HG03442 (cell line): ENCODE measurements around the gene GPR27.

Source experiments
- ATAC-seq: cut with Tn5 transposase; IDR thresholded peaks from one replicate; pipeline ENCODE4 v1.9.1; 2021; ENCODE audit warnings: mild to moderate bottlenecking, moderate library complexity; ENCODE audit not compliant: unreplicated experiment

Gene GPR27

GRCh38 chr3:71728632-71729342 lies 24.9 kb upstream of the GPR27 start:
- ATAC-seq: no peak

DNA sequence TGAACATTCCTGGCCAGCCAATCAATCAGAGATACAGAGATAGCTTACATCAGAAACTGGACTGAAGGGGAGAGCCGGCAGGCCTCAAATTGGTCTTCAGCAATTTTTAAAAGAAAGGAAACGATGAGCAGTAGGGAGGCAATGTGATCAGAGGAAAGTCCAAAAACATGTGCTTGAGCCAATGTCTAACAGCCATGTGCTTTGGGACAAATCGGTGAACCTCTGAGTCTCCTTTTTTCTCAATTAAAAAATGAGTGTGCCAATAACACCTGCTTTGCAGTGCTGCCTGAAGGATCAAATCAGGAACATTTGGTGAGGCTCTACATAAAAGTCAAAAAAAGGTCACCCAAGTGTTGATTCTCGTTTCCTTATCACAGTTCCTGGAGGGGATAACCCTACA lies 21.0 kb upstream of the GPR27 start:
- ATAC-seq: no peak

GRCh38 chr3:71733319-71733718 lies 20.3 kb upstream of the GPR27 start:
- ATAC-seq: no peak

- no peak for ATAC-seq
Measured at GRCh38 chr3:71734881-71735280, 18.8 kb upstream of the GPR27 start.

DNA sequence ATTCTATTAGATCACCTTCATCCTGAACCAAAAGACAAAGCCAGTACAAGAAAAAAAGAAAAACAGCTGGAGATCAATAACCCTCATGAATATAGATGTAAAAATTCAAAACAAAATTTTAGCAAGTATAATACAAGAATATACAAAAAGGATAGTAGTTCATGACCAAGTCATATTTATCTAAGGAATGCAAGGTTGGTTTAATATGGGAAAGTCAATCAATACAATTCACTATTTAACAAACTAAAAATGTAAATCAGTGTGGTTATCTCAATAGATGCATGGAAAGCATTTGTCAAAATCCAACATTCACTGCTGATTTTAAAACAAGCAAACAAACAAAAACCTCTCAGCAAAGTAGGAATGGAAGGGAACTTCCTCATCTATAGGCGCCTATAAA lies 11.0 kb upstream of the GPR27 start:
- ATAC-seq: no peak

DNA sequence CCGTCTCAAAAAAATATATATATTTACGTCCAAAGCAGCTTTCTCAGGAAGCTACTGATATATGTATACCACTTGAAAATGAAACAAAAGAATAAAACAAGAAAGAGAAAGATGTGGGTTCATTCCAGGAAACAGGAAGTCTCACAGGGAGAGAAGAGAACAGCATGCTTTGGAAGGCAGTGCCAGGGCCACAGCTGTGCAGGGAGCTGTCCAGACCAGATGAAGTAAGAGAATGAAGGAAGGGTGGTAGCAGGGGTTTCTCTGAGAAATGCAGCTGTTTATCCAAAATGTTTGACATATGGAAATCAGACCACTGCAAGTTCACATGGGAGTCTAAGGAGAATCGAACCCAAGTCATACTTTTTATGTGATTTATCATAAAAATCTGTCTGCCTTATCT lies 8.9 kb upstream of the GPR27 start:
- no peak for ATAC-seq

GRCh38 chr3:71751602-71752001 lies 2.1 kb upstream of the GPR27 start:
- no peak for ATAC-seq

- no peak for ATAC-seq
Measured at GRCh38 chr3:71752831-71753700, 589 bp upstream of the GPR27 start.

DNA sequence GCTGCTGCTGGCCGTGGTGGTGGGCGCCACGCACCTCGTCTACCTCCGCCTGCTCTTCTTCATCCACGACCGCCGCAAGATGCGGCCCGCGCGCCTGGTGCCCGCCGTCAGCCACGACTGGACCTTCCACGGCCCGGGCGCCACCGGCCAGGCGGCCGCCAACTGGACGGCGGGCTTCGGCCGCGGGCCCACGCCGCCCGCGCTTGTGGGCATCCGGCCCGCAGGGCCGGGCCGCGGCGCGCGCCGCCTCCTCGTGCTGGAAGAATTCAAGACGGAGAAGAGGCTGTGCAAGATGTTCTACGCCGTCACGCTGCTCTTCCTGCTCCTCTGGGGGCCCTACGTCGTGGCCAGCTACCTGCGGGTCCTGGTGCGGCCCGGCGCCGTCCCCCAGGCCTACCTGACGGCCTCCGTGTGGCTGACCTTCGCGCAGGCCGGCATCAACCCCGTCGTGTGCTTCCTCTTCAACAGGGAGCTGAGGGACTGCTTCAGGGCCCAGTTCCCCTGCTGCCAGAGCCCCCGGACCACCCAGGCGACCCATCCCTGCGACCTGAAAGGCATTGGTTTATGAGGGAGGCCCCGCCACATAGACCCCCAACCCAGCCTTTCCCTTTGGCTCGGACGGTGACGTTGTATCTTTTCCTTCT lies 1.1 kb downstream of the GPR27 start:
- ATAC-seq: no peak

GRCh38 chr3:71758091-71758490 lies 4.4 kb downstream of the GPR27 start:
- ATAC-seq: no peak

GRCh38 chr3:71759401-71759800 lies 5.7 kb downstream of the GPR27 start:
- no peak for ATAC-seq

DNA sequence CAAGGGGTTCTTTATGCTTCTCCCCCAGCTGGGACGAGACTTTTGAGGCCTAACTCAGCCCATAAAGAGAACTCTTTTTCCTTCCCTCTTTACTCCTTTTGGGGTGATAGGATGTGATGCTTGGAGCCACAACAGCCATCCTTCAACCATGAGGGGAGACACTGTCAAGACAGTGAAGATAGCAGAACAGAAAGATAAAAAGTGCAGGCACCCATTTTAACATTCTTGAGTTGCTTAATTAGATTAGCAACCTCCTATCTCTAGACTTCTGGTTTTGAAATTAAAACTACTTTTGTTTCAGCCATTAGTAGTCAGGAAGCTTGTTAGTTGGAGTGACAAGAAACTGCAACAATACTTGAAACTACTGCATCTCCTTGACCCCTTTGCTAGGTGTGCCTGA lies 6.5 kb downstream of the GPR27 start:
- ATAC-seq: no peak

DNA sequence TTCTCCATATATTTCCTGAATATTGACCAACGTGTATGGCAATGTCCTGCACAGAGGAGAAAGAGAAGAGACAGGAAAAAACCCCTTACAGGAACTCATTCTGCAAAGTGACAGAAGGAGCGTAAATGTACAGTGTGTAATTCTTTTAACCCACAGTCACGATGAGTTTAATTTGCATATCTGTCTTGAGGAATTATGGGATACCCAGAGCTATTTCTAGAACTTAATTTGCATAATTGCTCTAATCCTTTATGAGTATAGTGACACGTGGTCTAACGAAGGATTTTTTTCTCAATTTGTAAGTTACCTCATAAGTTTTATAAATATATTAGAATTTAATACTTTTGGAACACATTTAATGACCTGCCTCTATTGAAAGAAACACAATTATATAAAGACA lies 9.8 kb downstream of the GPR27 start:
- no peak for ATAC-seq

- no peak for ATAC-seq
Measured at GRCh38 chr3:71771126-71771525, 17.5 kb downstream of the GPR27 start.

- no peak for ATAC-seq
Measured at GRCh38 chr3:71771884-71772283, 18.2 kb downstream of the GPR27 start.

DNA sequence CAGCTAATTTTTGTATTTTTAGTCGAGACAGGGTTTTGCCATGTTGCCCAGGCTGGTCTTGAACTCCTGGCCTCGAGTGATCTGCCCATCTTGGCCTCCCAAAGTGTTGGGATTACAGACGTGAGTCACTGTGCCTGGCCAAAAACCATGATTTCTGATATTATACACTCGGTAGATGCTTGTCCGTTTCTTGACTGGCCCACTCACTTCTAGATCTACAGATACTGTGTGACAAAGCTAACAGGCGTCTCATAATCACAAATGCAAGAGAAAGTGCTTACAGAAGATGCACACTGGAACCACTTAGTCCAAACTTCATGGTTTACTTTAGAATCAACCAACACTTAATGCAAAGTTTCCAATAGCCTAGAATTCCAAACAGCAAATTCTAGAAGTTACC lies 22.9 kb downstream of the GPR27 start:
- ATAC-seq: no peak

DNA sequence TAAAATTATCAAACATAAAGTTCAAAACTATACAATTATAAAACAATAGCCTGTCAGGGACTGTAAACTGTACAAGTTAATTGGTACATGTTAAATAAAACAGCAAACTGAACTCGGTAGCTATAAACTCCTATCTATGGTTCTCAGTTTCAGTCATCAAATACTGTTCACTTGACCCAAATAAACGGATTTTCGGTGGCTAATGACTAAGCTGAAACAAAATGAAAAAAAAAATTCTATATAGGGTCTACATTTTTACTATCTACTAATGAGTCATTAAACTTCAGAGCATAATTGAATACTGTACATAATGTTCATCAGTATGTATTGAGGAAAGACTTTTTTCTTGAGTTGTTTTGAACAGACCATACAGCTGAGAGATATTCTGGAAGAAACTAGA lies 24.7 kb downstream of the GPR27 start:
- ATAC-seq: no peak

DNA sequence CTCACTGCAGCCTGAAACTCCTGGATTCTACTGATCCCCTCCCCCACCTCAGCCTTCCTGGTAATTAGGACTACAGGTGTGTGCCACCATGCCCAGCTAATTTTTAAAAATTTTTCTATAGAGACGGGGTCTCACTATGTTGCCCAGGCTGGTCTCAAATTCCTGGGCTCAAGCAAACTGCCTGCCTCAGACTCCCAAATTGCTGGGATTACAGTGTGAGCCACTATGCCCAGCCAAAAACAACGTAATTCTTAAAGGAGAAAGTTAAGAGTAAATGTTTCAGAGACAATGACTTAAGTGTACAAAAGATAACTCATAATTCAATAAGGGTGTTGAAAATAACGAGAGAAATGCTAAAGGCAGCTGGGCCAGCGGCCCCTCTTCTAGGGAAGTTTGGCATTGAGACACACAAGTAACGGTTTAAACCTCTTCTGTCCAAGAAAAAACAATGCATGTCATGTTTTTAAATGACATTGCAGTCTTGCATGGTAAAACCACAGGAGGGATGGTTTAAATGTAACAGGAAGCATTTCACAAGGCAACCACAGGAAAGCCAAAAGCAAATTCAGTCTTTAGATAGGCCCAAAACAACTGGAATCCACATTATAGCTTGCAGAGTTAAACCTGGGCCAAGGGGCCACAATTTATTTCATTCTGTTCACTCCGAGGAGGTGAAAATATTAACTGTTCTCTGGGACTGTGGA lies 26.2 kb downstream of the GPR27 start:
- no peak for ATAC-seq

- ATAC-seq: no peak
Measured at GRCh38 chr3:71780430-71780829, 26.8 kb downstream of the GPR27 start.

DNA sequence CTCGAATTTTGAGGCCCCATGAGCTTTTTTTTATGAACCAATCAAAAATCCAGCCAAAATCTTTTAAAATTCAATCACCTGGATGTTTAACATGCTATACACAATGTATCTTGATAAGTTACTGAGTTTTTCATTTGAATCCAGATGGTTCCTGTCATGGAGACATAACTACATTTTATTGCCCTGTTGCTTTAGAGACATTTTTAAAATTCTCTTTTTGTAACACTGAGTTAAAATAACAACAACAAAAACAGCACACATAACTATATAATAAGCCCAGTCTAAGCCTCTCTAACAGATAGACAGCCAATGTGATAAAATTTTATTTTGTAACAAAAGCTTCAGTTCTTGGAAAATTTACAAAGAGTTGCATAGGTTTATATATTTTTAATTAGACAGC lies 29.5 kb downstream of the GPR27 start:
- no peak for ATAC-seq

DNA sequence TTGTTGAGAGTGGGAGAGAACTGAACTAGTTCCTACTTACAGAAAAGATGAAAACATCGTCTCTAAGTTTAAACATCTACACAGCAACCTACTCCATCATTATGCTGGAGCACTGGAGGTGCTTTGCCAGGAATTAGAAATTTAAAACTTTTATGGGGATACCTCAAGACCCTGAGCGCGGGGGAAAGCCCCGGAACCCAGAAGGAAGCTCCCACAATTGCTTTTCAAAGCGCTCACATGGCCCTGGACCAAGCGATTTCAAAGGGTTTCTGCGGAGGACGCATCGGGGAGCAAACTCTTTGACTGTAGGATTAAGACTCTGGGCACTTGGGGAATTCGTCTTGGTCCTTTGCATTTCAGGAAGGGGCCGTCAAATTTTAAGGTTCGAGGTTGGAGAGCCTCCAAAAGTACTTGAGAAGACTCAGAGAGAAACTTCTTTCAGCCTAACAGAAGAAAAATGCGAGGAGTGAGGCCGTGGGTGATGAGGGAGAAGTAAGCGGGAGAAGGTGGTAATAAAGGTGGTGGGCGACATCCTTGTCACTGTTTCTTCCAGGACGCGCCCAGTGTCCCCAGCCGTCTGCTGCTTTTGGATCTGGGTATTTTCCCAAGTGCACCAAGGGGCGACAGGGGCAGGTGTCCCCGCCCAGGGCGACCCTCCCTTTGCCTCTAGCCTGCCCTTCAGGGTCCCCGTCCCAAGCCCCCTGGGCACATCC lies 30.7 kb downstream of the GPR27 start:
- no peak for ATAC-seq
